ENCODE measurements around the gene SLC25A41. TPM values are rescaled to one million over a fixed set of nuclear protein-coding genes. Genes with fewer than 3 reads are reported as not detected.

The SLC25A41 gene
- polyA plus RNA-seq, 1 donor from 2014 or later: 3.8 TPM

DNA sequence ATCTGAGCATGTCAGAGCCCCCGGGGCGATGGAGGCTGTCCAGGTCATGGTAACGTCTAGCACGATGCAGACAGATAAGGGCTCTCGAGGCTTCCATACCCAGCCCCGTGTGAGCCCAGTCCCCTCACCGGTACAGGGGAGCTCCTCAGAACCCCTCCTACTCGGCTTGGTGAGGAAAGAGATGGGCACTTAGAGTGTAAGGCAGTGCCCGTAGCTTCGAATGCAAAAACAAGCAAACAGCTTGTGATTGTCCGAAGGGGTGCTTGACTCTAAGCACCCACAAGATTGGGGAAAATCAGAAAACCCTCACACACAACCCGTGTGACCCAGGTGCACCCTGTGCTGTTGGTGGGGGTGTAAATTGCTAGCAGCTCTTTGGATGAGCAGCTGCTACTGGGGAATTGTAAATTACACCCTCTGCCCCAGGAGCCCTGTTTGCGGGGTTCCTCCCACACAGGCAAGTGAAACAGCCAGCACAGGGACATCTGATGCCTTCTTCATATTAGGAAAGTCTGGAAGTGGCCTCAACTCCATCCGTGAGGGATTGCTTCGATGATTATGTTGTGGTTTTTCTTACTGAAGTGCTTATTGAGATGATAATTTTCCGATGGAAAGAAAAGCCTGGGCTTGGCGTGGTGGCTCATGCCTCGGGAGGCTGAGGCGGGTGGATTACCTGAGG lies 56.9 kb downstream of the SLC25A41 start:
- Histone ChIP-seq H3K36me3 (ENCODE audit: insufficient read depth, low read length) (peaks cover 11% of the 10 kb centered on the region), H3K27ac (ENCODE audit: low read length) (no peak overlapping the region)
- no peak for TF ChIP-seq MXI1 (conservative IDR thresholded peaks at IDR 0.05; ENCODE audit: poor library complexity, severe bottlenecking)
- no peak for TF ChIP-seq EZH2 (IDR thresholded peaks at IDR 0.05; ENCODE audit: borderline replicate concordance, insufficient read depth, low read length, poor library complexity, severe bottlenecking)
- TF ChIP-seq TAF1 (IDR thresholded peaks at IDR 0.05; ENCODE audit: low read depth): no peak
- no peak for TF ChIP-seq POLR2AphosphoS5 (IDR thresholded peaks at IDR 0.05)

More for the DNA sequence above, 56.9 kb downstream of the SLC25A41 start:
- H2AFZ ChIP-seq (ENCODE audit: low read depth, low read length): no peak overlapping the region
- H3F3A ChIP-seq (ENCODE audit: insufficient read depth, low read length, poor library complexity, severe bottlenecking): no peaks in the 10 kb centered on the region
- no peak overlapping the region for H3K4me2 ChIP-seq (ENCODE audit: low read length)
- H3K9me2 ChIP-seq (ENCODE audit: insufficient read depth, low read length): no peaks in the 10 kb centered on the region
- no peaks in the 10 kb centered on the region for H3K79me2 ChIP-seq (replicated peaks; ENCODE audit: insufficient read depth, low read length)
- H3K27me3 ChIP-seq (ENCODE audit: insufficient read depth, low read depth, low read length): no peaks in the 10 kb centered on the region
- H3K4me3 ChIP-seq (ENCODE audit: low read length): no peak overlapping the region
- H4K20me1 ChIP-seq (ENCODE audit: insufficient read depth): no peaks in the 10 kb centered on the region
- H3K9ac ChIP-seq (ENCODE audit: low read length): no peak overlapping the region
- H3K9me3 ChIP-seq (ENCODE audit: low read length): peaks cover 7% of the 10 kb centered on the region

Small RNA genes within 50 kb of the gene (small RNA-seq; reads per million reads assigned to genes)
- gene MIR6790 (0 to 1.4 (median 0.32) reads per million in 3 experiments), gene MIR6885 (2.5 to 4.5 (median 3.4) reads per million in 3 experiments)

Other genes starting within 250 kb of the SLC25A41 start
- 34.0 and 39.3 TPM in 2 replicates for gene MLLT1, start 153.8 kb downstream of the SLC25A41 start, polyA plus RNA-seq
- gene ACER1, start 100.2 kb downstream of the SLC25A41 start, polyA plus RNA-seq: 0.62 TPM in 1 of 2 replicates, not detected in the other
- 79.9 and 97.8 TPM in 2 replicates for gene CLPP, start 72.2 kb downstream of the SLC25A41 start, polyA plus RNA-seq
- gene ALKBH7, start 61.0 kb downstream of the SLC25A41 start, polyA plus RNA-seq: 154 and 179 TPM in 2 replicates
- gene PSPN, start 57.8 kb downstream of the SLC25A41 start, polyA plus RNA-seq: 1.5 and 2.4 TPM in 2 replicates
- gene GTF2F1, start 40.6 kb downstream of the SLC25A41 start, polyA plus RNA-seq: 53.9 and 69.2 TPM in 2 replicates
- 33.3 and 40.3 TPM in 2 replicates for gene KHSRP, start 9.0 kb downstream of the SLC25A41 start, polyA plus RNA-seq
- gene SLC25A23, start 26.0 kb upstream of the SLC25A41 start, polyA plus RNA-seq: 36.3 and 47.2 TPM in 2 replicates
- gene CRB3, start 30.5 kb upstream of the SLC25A41 start, polyA plus RNA-seq: 0.43 TPM in 1 of 2 replicates, not detected in the other
- 0.17 TPM in 1 of 2 replicates, not detected in the other for gene DENND1C, start 48.0 kb upstream of the SLC25A41 start, polyA plus RNA-seq
- 17.8 and 25.9 TPM in 2 replicates for gene TUBB4A, start 68.5 kb upstream of the SLC25A41 start, polyA plus RNA-seq
- 0.86 and 1.3 TPM in 2 replicates for gene TNFSF9, start 97.3 kb upstream of the SLC25A41 start, polyA plus RNA-seq
- not detected in 2 replicates for gene CD70, start 157.4 kb upstream of the SLC25A41 start, polyA plus RNA-seq
- gene TNFSF14, start 236.4 kb upstream of the SLC25A41 start, polyA plus RNA-seq: not detected in 2 replicates